Measurements from ENCODE around the gene LDLRAP1. TPM values are rescaled to one million over a fixed set of nuclear protein-coding genes. Genes with fewer than 3 reads are reported as not detected.
A peak's percentile ranks its signal among the peaks of the same experiment; 100 is the strongest.

Gene LDLRAP1
- total RNA-seq, 6 donors from 2014 or later: 16.7 to 36.1 (median 30.5) TPM

GRCh38 chr1:25566176-25566729 lies 22.8 kb downstream of the LDLRAP1 start:
- Histone ChIP-seq H3K36me3 (peaks cover 0 to 33% (median 21%) of the 10 kb centered on the region in 4 donors), H3K9me3 (no peaks in the 10 kb centered on the region), H3K27ac (peak overlapping the region; percentile 55 to 77 (median 65)), H3K4me1 (peaks cover 28 to 52% (median 33%) of the 10 kb centered on the region in 4 donors), H3K27me3 (no peaks in the 10 kb centered on the region), H3K4me3 (no peak overlapping the region)
- ATAC-seq (ENCODE audit: low FRiP score in 2 of 2) (no peak), DNase-seq (no peak)
- 69 to 72% methylated on average over 9 of the region's 9 CpGs for WGBS, 2 donors
- TF ChIP-seq EP300 (IDR thresholded peaks at IDR 0.05) (no peak), POLR2AphosphoS5 (IDR thresholded peaks at IDR 0.05) (no peak), POLR2A (IDR thresholded peaks at IDR 0.05) (no peak), CTCF (IDR thresholded peaks at IDR 0.05) (no peak)

GRCh38 chr1:25566730-25567341 lies 23.4 kb downstream of the LDLRAP1 start:
- H3K27ac ChIP-seq: peak overlapping the region; percentile 55 to 77 (median 65)
- H3K4me3 ChIP-seq: no peak overlapping the region
- peaks cover 24 to 46% (median 28%) of the 10 kb centered on the region in 4 donors for H3K4me1 ChIP-seq
- H3K27me3 ChIP-seq: no peaks in the 10 kb centered on the region
- DNase-seq (peak; percentile 54 to 84), ATAC-seq (ENCODE audit: low FRiP score in 2 of 2) (peak; percentile 16 to 43)
- H3K9me3 ChIP-seq: no peaks in the 10 kb centered on the region
- TF ChIP-seq POLR2AphosphoS5 (IDR thresholded peaks at IDR 0.05) (peak in 1 of 2 donors; percentile 45), CTCF (IDR thresholded peaks at IDR 0.05) (no peak), EP300 (IDR thresholded peaks at IDR 0.05) (no peak)
- 66 to 83% methylated on average over 12 to 21 of the region's 21 CpGs for WGBS, 2 donors
- H3K36me3 ChIP-seq: peaks cover 0 to 33% (median 21%) of the 10 kb centered on the region in 4 donors

GRCh38 chr1:25567710-25568089 lies 24.3 kb downstream of the LDLRAP1 start:
- H3K36me3 ChIP-seq: peaks cover 0 to 32% (median 21%) of the 10 kb centered on the region in 4 donors
- peaks cover 17 to 40% (median 24%) of the 10 kb centered on the region in 4 donors for H3K4me1 ChIP-seq
- DNase-seq (peak in 1 of 2 donors; percentile 46), ATAC-seq (ENCODE audit: low FRiP score in 2 of 2) (no peak)
- TF ChIP-seq POLR2AphosphoS5 (IDR thresholded peaks at IDR 0.05) (no peak), EP300 (IDR thresholded peaks at IDR 0.05) (no peak), POLR2A (IDR thresholded peaks at IDR 0.05) (no peak), CTCF (IDR thresholded peaks at IDR 0.05) (no peak)
- no peaks in the 10 kb centered on the region for H3K27me3 ChIP-seq
- H3K27ac ChIP-seq: peak overlapping the region; percentile 26 to 77 (median 64)
- no peak overlapping the region for H3K4me3 ChIP-seq
- no peaks in the 10 kb centered on the region for H3K9me3 ChIP-seq
- WGBS, 2 donors: 76 to 87% methylated on average over 9 to 10 of the region's 10 CpGs

GRCh38 chr1:25568090-25568833 lies 24.9 kb downstream of the LDLRAP1 start:
- no peak overlapping the region for H3K4me3 ChIP-seq

More at GRCh38 chr1:25568090-25568833, 24.9 kb downstream of the LDLRAP1 start:
- Histone ChIP-seq H3K4me1 (peaks cover 22 to 43% (median 30%) of the 10 kb centered on the region in 4 donors), H3K27ac (peak overlapping the region; percentile 28 to 77 (median 64)), H3K9me3 (no peaks in the 10 kb centered on the region), H3K36me3 (peaks cover 0 to 30% (median 18%) of the 10 kb centered on the region in 4 donors), H3K27me3 (no peaks in the 10 kb centered on the region)
- ATAC-seq (ENCODE audit: low FRiP score in 2 of 2) (peak in 1 of 2 donors; percentile 33), DNase-seq (peak in 1 of 2 donors; percentile 58)
- TF ChIP-seq CTCF (IDR thresholded peaks at IDR 0.05) (peak in 1 of 6 experiments; percentile 7), EP300 (IDR thresholded peaks at IDR 0.05) (no peak), POLR2A (IDR thresholded peaks at IDR 0.05) (no peak), POLR2AphosphoS5 (IDR thresholded peaks at IDR 0.05) (peak in 1 of 2 donors; percentile 35)
- 43 to 55% methylated on average over 17 to 20 of the region's 21 CpGs for WGBS, 2 donors

All from upper lobe of left lung (tissue), 6 donors.